H9 (cell line): ENCODE data around the gene ZNF221. TPM values are rescaled to one million over a fixed set of nuclear protein-coding genes. Genes with fewer than 3 reads are reported as not detected.

Source experiments
- DNase-seq: peaks from one replicate; pipeline ENCODE4 v3.0.0-alpha.2; 2017
- H2AFZ ChIP-seq: one replicate; pipeline ENCODE4 v1.6.1; 2013; ENCODE audit warnings: mild to moderate bottlenecking, low read length, control low read depth, moderate library complexity
- H2AK5ac ChIP-seq: 2 replicates; pipeline ENCODE4 v1.6.1; 2013; ENCODE audit warnings: low read length, control low read depth, mixed read lengths; ENCODE audit not compliant: insufficient read length
- H2BK120ac ChIP-seq: one replicate; pipeline ENCODE4 v1.6.1; 2013; ENCODE audit warnings: low read depth, mild to moderate bottlenecking, low read length, control low read depth, inconsistent platforms; ENCODE audit not compliant: poor library complexity, severe bottlenecking
- H2BK12ac ChIP-seq: 2 replicates; pipeline ENCODE4 v1.6.1; 2013; ENCODE audit warnings: low read length, control low read depth, mixed read lengths, low read depth; ENCODE audit not compliant: insufficient read length
- H2BK15ac ChIP-seq: 2 replicates; pipeline ENCODE4 v1.6.1; 2013; ENCODE audit warnings: low read depth, low read length, control low read depth
- H2BK20ac ChIP-seq: one replicate; pipeline ENCODE4 v1.6.1; 2013; ENCODE audit warnings: low read depth, mild to moderate bottlenecking, low read length, control low read depth, inconsistent platforms; ENCODE audit not compliant: poor library complexity, severe bottlenecking
- H2BK5ac ChIP-seq: 2 replicates; pipeline ENCODE4 v1.6.1; 2013; ENCODE audit warnings: low read length, control low read depth, mixed read lengths; ENCODE audit not compliant: insufficient read length
- H3K14ac ChIP-seq: 2 replicates; pipeline ENCODE4 v1.6.1; 2013; ENCODE audit warnings: low read length, control low read depth; ENCODE audit not compliant: insufficient read depth
- H3K18ac ChIP-seq: 2 replicates; pipeline ENCODE4 v1.6.1; 2013; ENCODE audit warnings: low read depth, mild to moderate bottlenecking, mixed read lengths, low read length, control low read depth; ENCODE audit not compliant: insufficient read length
- H3K23ac ChIP-seq: 2 replicates; pipeline ENCODE4 v1.6.1; 2013; ENCODE audit warnings: low read length, control low read depth, mixed read lengths, low read depth; ENCODE audit not compliant: insufficient read length
- H3K23me2 ChIP-seq: 2 replicates; pipeline ENCODE4 v1.6.1; 2013; ENCODE audit warnings: low read depth, mild to moderate bottlenecking, mixed read lengths, low read length, control low read depth; ENCODE audit not compliant: insufficient read length, poor library complexity, severe bottlenecking
- H3K27ac ChIP-seq: 2 replicates; pipeline ENCODE4 v1.5.1; 2013; ENCODE audit warnings: low read length, control low read depth, mixed read lengths, low read depth; ENCODE audit not compliant: insufficient read length
- H3K27me3 ChIP-seq: 2 replicates; pipeline ENCODE4 v1.6.1; 2013; ENCODE audit warnings: low read length, control low read depth, inconsistent platforms; ENCODE audit not compliant: insufficient read depth
- H3K4ac ChIP-seq: 2 replicates; pipeline ENCODE4 v1.6.1; 2013; ENCODE audit warnings: low read depth, mild to moderate bottlenecking, control low read depth, inconsistent platforms, low read length, moderate library complexity
- H3K4me1 ChIP-seq: 2 replicates; pipeline ENCODE4 v1.6.1; 2013; ENCODE audit warnings: low read length, control low read depth, inconsistent platforms; ENCODE audit not compliant: insufficient read depth
- H3K4me2 ChIP-seq: 2 replicates; pipeline ENCODE4 v1.6.1; 2013; ENCODE audit warnings: low read length, control low read depth, mixed read lengths; ENCODE audit not compliant: insufficient read length, insufficient read depth
- H3K56ac ChIP-seq: 2 replicates; pipeline ENCODE4 v1.6.1; 2013; ENCODE audit warnings: low read depth, mild to moderate bottlenecking, mixed read lengths, low read length, control low read depth; ENCODE audit not compliant: insufficient read length
- H3K79me1 ChIP-seq: 2 replicates; pipeline ENCODE4 v1.6.1; 2013; ENCODE audit warnings: low read depth, mild to moderate bottlenecking, moderate library complexity, low read length, control low read depth, inconsistent platforms; ENCODE audit not compliant: insufficient read depth, poor library complexity, severe bottlenecking
- H3K79me2 ChIP-seq: 2 replicates; pipeline ENCODE4 v1.6.1; 2013; ENCODE audit warnings: low read length, control low read depth, inconsistent platforms; ENCODE audit not compliant: insufficient read depth
- H3K9ac ChIP-seq: 2 replicates; pipeline ENCODE4 v1.6.1; 2013; ENCODE audit warnings: low read length, control low read depth, mixed read lengths; ENCODE audit not compliant: insufficient read length; ENCODE audit errors: extremely low read depth
- H3K9me3 ChIP-seq: one replicate; pipeline ENCODE4 v1.6.1; 2013; ENCODE audit warnings: low read depth, low read length, inconsistent platforms; ENCODE audit not compliant: control insufficient read depth
- H3T11ph ChIP-seq: one replicate; pipeline ENCODE4 v1.6.1; 2013; ENCODE audit warnings: mild to moderate bottlenecking, low read length, control low read depth, inconsistent platforms
- H4K20me1 ChIP-seq: one replicate; pipeline ENCODE4 v1.6.1; 2013; ENCODE audit not compliant: control insufficient read depth, insufficient read length, insufficient read depth
- H4K5ac ChIP-seq: 2 replicates; pipeline ENCODE4 v1.6.1; 2013; ENCODE audit warnings: low read depth, mild to moderate bottlenecking, mixed read lengths, low read length, control low read depth; ENCODE audit not compliant: insufficient read length
- H4K8ac ChIP-seq: replicated peaks from 2 replicates; pipeline ENCODE4 v1.6.1; 2013; ENCODE audit warnings: low read length, control low read depth, mixed read lengths, low read depth; ENCODE audit not compliant: insufficient read length
- H4K91ac ChIP-seq: 2 replicates; pipeline ENCODE4 v1.6.1; 2013; ENCODE audit warnings: low read depth, mild to moderate bottlenecking, moderate library complexity, mixed read lengths, low read length, control low read depth; ENCODE audit not compliant: insufficient read length
- H3K27ac Mint-ChIP-seq, 3 experiments: 2 replicates in 2 of 3; 3 replicates in 1 of 3; pipeline ENCODE4 v1.8.0; 2020 to 2021; ENCODE audit warnings: mixed read lengths in 3 of 3, mild to moderate bottlenecking in 1 of 3, moderate library complexity in 1 of 3
- H3K27me3 Mint-ChIP-seq: 2 replicates; pipeline ENCODE4 v1.8.0; 2021; ENCODE audit warnings: low read depth, mild to moderate bottlenecking, moderate library complexity, mixed read lengths
- H3K36me3 Mint-ChIP-seq, 3 experiments: 2 replicates in 2 of 3; 3 replicates in 1 of 3; pipeline ENCODE4 v1.8.0; 2020 to 2021; ENCODE audit warnings: low read depth in 3 of 3, mixed read lengths in 3 of 3; ENCODE audit not compliant: insufficient read depth in 1 of 3
- H3K4me1 Mint-ChIP-seq, 2 experiments: 2 replicates each; pipeline ENCODE4 v1.8.0; 2020; ENCODE audit warnings: mixed read lengths in 2 of 2
- H3K4me3 Mint-ChIP-seq, 2 experiments: 2 replicates in 1 of 2; 3 replicates in 1 of 2; pipeline ENCODE4 v1.8.0; 2020 to 2021; ENCODE audit warnings: mild to moderate bottlenecking in 2 of 2, mixed read lengths in 2 of 2, moderate library complexity in 1 of 2
- H3K9me3 Mint-ChIP-seq, 2 experiments: 2 replicates in 1 of 2; 3 replicates in 1 of 2; pipeline ENCODE4 v1.8.0; 2020; ENCODE audit warnings: mild to moderate bottlenecking in 2 of 2, mixed read lengths in 2 of 2, moderate library complexity in 1 of 2
- WGBS: extraction: QIAGEN DNeasy Blood & Tissue Kit; methylation state at CpG from one replicate; pipeline ENCODE4 v1.1.7; 2013; ENCODE audit warnings: missing lambda C conversion rate, low lambda C conversion rate, mixed read lengths; ENCODE audit not compliant: insufficient read length; ENCODE audit errors: extremely low coverage; 5-methylcytosine and 5-hydroxymethylcytosine counted together
- total RNA-seq: library from RNA; stranded (reverse); gene quantifications from 2 replicates; pipeline ENCODE4 v1.2.1, GENCODE V29; 2021
- TF ChIP-seq, protein P1 (sequence below): fragments of 200-600 bp; sonication (generic); conservative IDR thresholded peaks from 3 replicates; pipeline ENCODE4 v1.8.0; 2021; ENCODE audit warnings: antibody characterized with exemption, mild to moderate bottlenecking

ZNF221 gene
- total RNA-seq, 1 experiment from 2014 or later: 8.0 TPM

DNA sequence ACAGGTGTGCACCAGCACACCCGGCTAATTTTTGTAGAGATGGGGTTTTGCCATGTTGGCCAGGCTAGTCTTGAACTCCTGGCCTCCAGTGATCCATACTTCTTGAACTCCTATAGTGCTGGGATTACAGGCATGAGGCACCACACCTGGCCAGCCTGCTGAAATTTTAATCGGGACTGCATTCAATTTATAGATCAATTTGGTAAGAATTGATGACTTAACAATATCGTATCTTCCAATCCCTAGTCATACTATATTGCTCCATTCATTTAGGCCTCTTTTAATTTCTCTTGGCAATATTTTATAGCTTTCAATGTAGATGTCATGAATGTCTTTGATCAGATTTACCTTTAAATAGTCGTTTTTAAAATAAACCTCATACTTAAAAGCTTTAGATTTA lies 10.3 kb upstream of the ZNF221 start:
- H2AK5ac ChIP-seq: no peak overlapping the region
- H2BK20ac ChIP-seq: no peak overlapping the region
- Mint-ChIP-seq H3K4me1 (no peaks in the 10 kb centered on the region), H3K4me3 (no peak overlapping the region), H3K27ac (no peak overlapping the region), H3K9me3 (peaks cover 31 to 47% of the 10 kb centered on the region in 2 experiments), H3K36me3 (no peaks in the 10 kb centered on the region; a peak in 1 of 7 replicates), H3K27me3 (peaks cover 27% of the 10 kb centered on the region)
- no peak overlapping the region for H2BK120ac ChIP-seq
- H2BK15ac ChIP-seq: no peak overlapping the region
- H4K91ac ChIP-seq: no peak overlapping the region
- TF ChIP-seq, protein P1, sequence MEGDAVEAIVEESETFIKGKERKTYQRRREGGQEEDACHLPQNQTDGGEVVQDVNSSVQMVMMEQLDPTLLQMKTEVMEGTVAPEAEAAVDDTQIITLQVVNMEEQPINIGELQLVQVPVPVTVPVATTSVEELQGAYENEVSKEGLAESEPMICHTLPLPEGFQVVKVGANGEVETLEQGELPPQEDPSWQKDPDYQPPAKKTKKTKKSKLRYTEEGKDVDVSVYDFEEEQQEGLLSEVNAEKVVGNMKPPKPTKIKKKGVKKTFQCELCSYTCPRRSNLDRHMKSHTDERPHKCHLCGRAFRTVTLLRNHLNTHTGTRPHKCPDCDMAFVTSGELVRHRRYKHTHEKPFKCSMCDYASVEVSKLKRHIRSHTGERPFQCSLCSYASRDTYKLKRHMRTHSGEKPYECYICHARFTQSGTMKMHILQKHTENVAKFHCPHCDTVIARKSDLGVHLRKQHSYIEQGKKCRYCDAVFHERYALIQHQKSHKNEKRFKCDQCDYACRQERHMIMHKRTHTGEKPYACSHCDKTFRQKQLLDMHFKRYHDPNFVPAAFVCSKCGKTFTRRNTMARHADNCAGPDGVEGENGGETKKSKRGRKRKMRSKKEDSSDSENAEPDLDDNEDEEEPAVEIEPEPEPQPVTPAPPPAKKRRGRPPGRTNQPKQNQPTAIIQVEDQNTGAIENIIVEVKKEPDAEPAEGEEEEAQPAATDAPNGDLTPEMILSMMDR: no peak
- no peaks in the 10 kb centered on the region for H3K23me2 ChIP-seq
- no peak overlapping the region for H2AFZ ChIP-seq
- DNase-seq: no peak
- H3K56ac ChIP-seq: no peak overlapping the region
- no peak overlapping the region for H4K5ac ChIP-seq
- H2BK12ac ChIP-seq: no peak overlapping the region
- no CpG with 5 or more reads among the region's 4 CpGs for WGBS
- H3K9me3 ChIP-seq: no peaks in the 10 kb centered on the region
- no peak overlapping the region for H3T11ph ChIP-seq
- H2BK5ac ChIP-seq: no peak overlapping the region
- H3K9ac ChIP-seq: no peak overlapping the region
- no peaks in the 10 kb centered on the region for H3K27me3 ChIP-seq
- no peaks in the 10 kb centered on the region for H3K79me1 ChIP-seq
- H4K8ac ChIP-seq: no peak overlapping the region
- H3K79me2 ChIP-seq: no peaks in the 10 kb centered on the region
- no peaks in the 10 kb centered on the region for H4K20me1 ChIP-seq
- no peak overlapping the region for H3K4me2 ChIP-seq
- no peak overlapping the region for H3K23ac ChIP-seq
- H3K14ac ChIP-seq: no peak overlapping the region
- H3K4me1 ChIP-seq: no peaks in the 10 kb centered on the region
- no peak overlapping the region for H3K4ac ChIP-seq
- no peak overlapping the region for H3K27ac ChIP-seq
- H3K18ac ChIP-seq: no peak overlapping the region
